Fibroblast of villous mesenchyme (primary cell): ENCODE measurements around the gene CFAP58. TPM values are rescaled to one million over a fixed set of nuclear protein-coding genes. Genes with fewer than 3 reads are reported as not detected.
"Not testable (repeated sequence)": the region's sequence is repeated elsewhere in the genome, so short reads cannot be mapped to it uniquely, and the experiment has no call there.

Experiments used
- DNase-seq: peaks from one replicate; pipeline ENCODE4 v3.0.0-alpha.2; 2010; ENCODE audit warnings: low read depth
- H3K4me3 ChIP-seq: 2 replicates; pipeline ENCODE4 v1.5.1; 2011; ENCODE audit warnings: low read depth, mild to moderate bottlenecking, low read length
- CTCF ChIP-seq: IDR thresholded peaks from 2 replicates; pipeline ENCODE4 v1.5.1; 2012; ENCODE audit warnings: low read depth, mild to moderate bottlenecking, low read length; ENCODE audit not compliant: insufficient read depth
- total RNA-seq: library from RNA; depleted of rRNA; stranded (reverse); fragments of >200 nt; gene quantifications from 2 replicates; pipeline ENCODE4 v1.2.3, GENCODE V29; 2012

CFAP58 gene
- total RNA-seq, 1 donor = 0.43 TPM

GRCh38 chr10:104452977-104453376, 99.3 kb downstream of the CFAP58 start:
- no peak for TF ChIP-seq CTCF
- no peak for DNase-seq
- H3K4me3 ChIP-seq = no peak overlapping the region

- H3K4me3 ChIP-seq = no peak overlapping the region
- no peak for TF ChIP-seq CTCF
- no peak for DNase-seq
Measured at GRCh38 chr10:104456802-104457542, 103.3 kb downstream of the CFAP58 start.

- no peak overlapping the region for H3K4me3 ChIP-seq
- TF ChIP-seq CTCF = no peak
- DNase-seq = no peak
Measured at GRCh38 chr10:104457543-104457828, 103.9 kb downstream of the CFAP58 start.

- not testable (repeated sequence) for DNase-seq, H3K4me3 ChIP-seq
Measured at GRCh38 chr10:104465575-104465974, 111.9 kb downstream of the CFAP58 start.

- not testable (repeated sequence) for H3K4me3 ChIP-seq, DNase-seq
Measured at GRCh38 chr10:104468818-104469217, 115.2 kb downstream of the CFAP58 start.

- peak; percentile 14 for DNase-seq
- TF ChIP-seq CTCF = no peak
- H3K4me3 ChIP-seq = no peak overlapping the region
Measured at GRCh38 chr10:104472505-104472904, 118.9 kb downstream of the CFAP58 start.

GRCh38 chr10:104472957-104473745, 119.5 kb downstream of the CFAP58 start:
- H3K4me3 ChIP-seq = no peak overlapping the region
- TF ChIP-seq CTCF = no peak
- DNase-seq = peak; percentile 2

GRCh38 chr10:104478380-104478779, 124.7 kb downstream of the CFAP58 start:
- no peak overlapping the region for H3K4me3 ChIP-seq
- no peak for DNase-seq
- TF ChIP-seq CTCF = no peak
